ENCODE data around the gene ZNRF1. TPM values are rescaled to one million over a fixed set of nuclear protein-coding genes. Genes with fewer than 3 reads are reported as not detected.

ZNRF1 gene
- total RNA-seq, 1 donor, result 19.9 TPM

- Histone ChIP-seq H3K9me3 (ENCODE audit: low read depth, low read length) (peaks cover 3% of the 10 kb centered on the region), H3K4me1 (ENCODE audit: insufficient read depth, low read length) (peaks cover 16% of the 10 kb centered on the region), H3K79me2 (ENCODE audit: insufficient read depth, low read length) (peaks cover 67% of the 10 kb centered on the region), H2AFZ (ENCODE audit: low read length) (no peak overlapping the region), H3K27ac (ENCODE audit: low read depth, low read length) (no peak overlapping the region), H3K4me2 (ENCODE audit: insufficient read depth, low read length) (no peak overlapping the region), H3K27me3 (ENCODE audit: insufficient read depth, low read length) (no peaks in the 10 kb centered on the region), H3K4me3 (ENCODE audit: insufficient read depth, low read length) (no peak overlapping the region), H3K36me3 (ENCODE audit: insufficient read depth, low read length) (no peaks in the 10 kb centered on the region), H4K20me1 (ENCODE audit: insufficient read depth, low read length) (no peaks in the 10 kb centered on the region)
- no peak for DNase-seq (ENCODE audit: insufficient read length, low spot score, missing footprints)
- no peak for TF ChIP-seq CTCF (IDR thresholded peaks at IDR 0.05; ENCODE audit: extremely low read depth, low read depth, low read length)
Observed at GRCh38 chr16:75032655-75033054, 33.8 kb downstream of the ZNRF1 start.

- H3K4me3 ChIP-seq (ENCODE audit: insufficient read depth, low read length), result no peak overlapping the region
- H4K20me1 ChIP-seq (ENCODE audit: insufficient read depth, low read length), result no peaks in the 10 kb centered on the region
- no peaks in the 10 kb centered on the region for H3K36me3 ChIP-seq (ENCODE audit: insufficient read depth, low read length)
- DNase-seq (ENCODE audit: insufficient read length, low spot score, missing footprints), result no peak
- TF ChIP-seq CTCF (IDR thresholded peaks at IDR 0.05; ENCODE audit: extremely low read depth, low read depth, low read length), result no peak
- H2AFZ ChIP-seq (ENCODE audit: low read length), result no peak overlapping the region
- peaks cover 58% of the 10 kb centered on the region for H3K79me2 ChIP-seq (ENCODE audit: insufficient read depth, low read length)
- H3K9me3 ChIP-seq (ENCODE audit: low read depth, low read length), result peaks cover 4% of the 10 kb centered on the region
- no peak overlapping the region for H3K27ac ChIP-seq (ENCODE audit: low read depth, low read length)
- H3K27me3 ChIP-seq (ENCODE audit: insufficient read depth, low read length), result no peaks in the 10 kb centered on the region
- H3K4me1 ChIP-seq (ENCODE audit: insufficient read depth, low read length), result peaks cover 4% of the 10 kb centered on the region
- H3K4me2 ChIP-seq (ENCODE audit: insufficient read depth, low read length), result no peak overlapping the region
Observed at GRCh38 chr16:75035410-75035968, 36.7 kb downstream of the ZNRF1 start.

GRCh38 chr16:75038036-75038858, 39.4 kb downstream of the ZNRF1 start:
- Histone ChIP-seq H3K27me3 (ENCODE audit: insufficient read depth, low read length) (no peaks in the 10 kb centered on the region), H3K27ac (ENCODE audit: low read depth, low read length) (peak overlapping the region; percentile 48), H2AFZ (ENCODE audit: low read length) (no peak overlapping the region), H4K20me1 (ENCODE audit: insufficient read depth, low read length) (peaks cover 7% of the 10 kb centered on the region), H3K79me2 (ENCODE audit: insufficient read depth, low read length) (peaks cover 56% of the 10 kb centered on the region), H3K4me2 (ENCODE audit: insufficient read depth, low read length) (peak overlapping the region; percentile 29), H3K4me3 (ENCODE audit: insufficient read depth, low read length) (peak overlapping the region; percentile 2), H3K9me3 (ENCODE audit: low read depth, low read length) (peaks cover 4% of the 10 kb centered on the region), H3K36me3 (ENCODE audit: insufficient read depth, low read length) (no peaks in the 10 kb centered on the region), H3K4me1 (ENCODE audit: insufficient read depth, low read length) (peaks cover 3% of the 10 kb centered on the region)
- peak; percentile 53 for DNase-seq (ENCODE audit: insufficient read length, low spot score, missing footprints)
- no peak for TF ChIP-seq CTCF (IDR thresholded peaks at IDR 0.05; ENCODE audit: extremely low read depth, low read depth, low read length)

GRCh38 chr16:75039941-75040340, 41.1 kb downstream of the ZNRF1 start:
- Histone ChIP-seq H3K4me3 (ENCODE audit: insufficient read depth, low read length) (no peak overlapping the region), H3K4me1 (ENCODE audit: insufficient read depth, low read length) (peaks cover 7% of the 10 kb centered on the region), H3K4me2 (ENCODE audit: insufficient read depth, low read length) (no peak overlapping the region), H3K36me3 (ENCODE audit: insufficient read depth, low read length) (no peaks in the 10 kb centered on the region), H2AFZ (ENCODE audit: low read length) (no peak overlapping the region), H4K20me1 (ENCODE audit: insufficient read depth, low read length) (peaks cover 9% of the 10 kb centered on the region), H3K9me3 (ENCODE audit: low read depth, low read length) (peaks cover 4% of the 10 kb centered on the region), H3K27me3 (ENCODE audit: insufficient read depth, low read length) (no peaks in the 10 kb centered on the region), H3K27ac (ENCODE audit: low read depth, low read length) (no peak overlapping the region), H3K79me2 (ENCODE audit: insufficient read depth, low read length) (peaks cover 51% of the 10 kb centered on the region)
- no peak for DNase-seq (ENCODE audit: insufficient read length, low spot score, missing footprints)
- TF ChIP-seq CTCF (IDR thresholded peaks at IDR 0.05; ENCODE audit: extremely low read depth, low read depth, low read length), result no peak
